Stimulated activated CD4-positive, alpha-beta T cell treated with anti-CD3 and anti-CD28 coated beads, Interleukin-1b, Interleukin-23, amount 100 ng/mL, for 48 hours (primary cell): ENCODE results near the gene TMEM250.

Experiments used
- DNase-seq: peaks from one replicate; pipeline ENCODE4 v3.0.0-alpha.2; 2020

The TMEM250 gene

GRCh38 chr9:136131629-136132511 is 13.2 kb upstream of the TMEM250 start:
- no peak for DNase-seq

- DNase-seq: no peak
These were observed 10.5 kb upstream of the TMEM250 start for GRCh38 chr9:136129176-136129575.

GRCh38 chr9:136128436-136128835 is 9.8 kb upstream of the TMEM250 start:
- no peak for DNase-seq

- no peak for DNase-seq
These were observed 8.6 kb upstream of the TMEM250 start for GRCh38 chr9:136127313-136127712.

- no peak for DNase-seq
These were observed 6.5 kb upstream of the TMEM250 start for GRCh38 chr9:136124976-136125692.

GRCh38 chr9:136122425-136123383 is 4.0 kb upstream of the TMEM250 start:
- peak; percentile 74 for DNase-seq

- no peak for DNase-seq
These were observed 3.1 kb upstream of the TMEM250 start for GRCh38 chr9:136121801-136122200.

GRCh38 chr9:136120438-136120844 is 1.8 kb upstream of the TMEM250 start:
- DNase-seq: no peak

GRCh38 chr9:136119883-136120393 is 1.3 kb upstream of the TMEM250 start:
- DNase-seq: no peak

- peak; percentile 22 for DNase-seq
These were observed 597 bp upstream of the TMEM250 start for GRCh38 chr9:136119061-136119882.

GRCh38 chr9:136117916-136118319 is 757 bp downstream of the TMEM250 start:
- no peak for DNase-seq

- peak; percentile 54 for DNase-seq
These were observed 1.3 kb downstream of the TMEM250 start for GRCh38 chr9:136117291-136117915.

- DNase-seq: no peak
These were observed 2.1 kb downstream of the TMEM250 start for GRCh38 chr9:136116360-136117098.

- no peak for DNase-seq
These were observed 2.9 kb downstream of the TMEM250 start for GRCh38 chr9:136115641-136116359.

GRCh38 chr9:136115206-136115605 is 3.5 kb downstream of the TMEM250 start:
- no peak for DNase-seq

GRCh38 chr9:136114610-136115009 is 4.1 kb downstream of the TMEM250 start:
- DNase-seq: no peak

GRCh38 chr9:136112541-136112940 is 6.1 kb downstream of the TMEM250 start:
- no peak for DNase-seq

GRCh38 chr9:136111910-136112309 is 6.8 kb downstream of the TMEM250 start:
- DNase-seq: no peak

- no peak for DNase-seq
These were observed 7.5 kb downstream of the TMEM250 start for GRCh38 chr9:136111190-136111589.
